Measurements from ENCODE around the gene FAM117B.
"Not testable (repeated sequence)": the region's sequence is repeated elsewhere in the genome, so short reads cannot be mapped to it uniquely, and the experiment has no call there.

Gene FAM117B

DNA sequence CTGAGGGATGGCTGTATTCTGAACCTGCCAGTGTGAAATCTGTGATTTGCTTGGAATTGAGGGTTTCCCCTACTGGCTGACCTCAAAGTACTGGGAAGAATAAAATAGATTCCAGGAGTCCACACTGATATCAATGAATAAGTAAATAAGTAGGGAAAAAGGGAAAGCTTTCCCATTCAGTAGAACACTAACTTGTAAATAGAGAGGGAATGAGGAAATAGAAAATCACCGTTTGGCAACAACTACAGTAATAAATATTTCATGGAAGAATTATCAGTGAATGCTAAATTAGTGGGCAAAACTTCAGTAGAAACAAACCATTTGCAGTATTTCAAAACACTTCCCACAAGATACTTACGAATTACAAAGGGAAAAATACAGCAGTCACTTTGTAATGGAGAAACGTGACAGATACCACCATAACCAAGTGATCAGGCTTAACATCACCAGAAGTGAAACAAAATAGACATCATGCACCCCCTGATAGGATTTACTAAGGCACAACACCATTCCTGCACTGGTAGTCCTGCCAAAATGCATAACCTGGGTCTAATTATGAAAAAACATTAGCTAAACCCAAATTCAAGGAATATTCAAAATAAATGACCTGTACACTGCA is 148.3 kb downstream of the FAM117B start:
- no peak for TF ChIP-seq ZFX (IDR thresholded peaks at IDR 0.05)
- TF ChIP-seq, protein P1, sequence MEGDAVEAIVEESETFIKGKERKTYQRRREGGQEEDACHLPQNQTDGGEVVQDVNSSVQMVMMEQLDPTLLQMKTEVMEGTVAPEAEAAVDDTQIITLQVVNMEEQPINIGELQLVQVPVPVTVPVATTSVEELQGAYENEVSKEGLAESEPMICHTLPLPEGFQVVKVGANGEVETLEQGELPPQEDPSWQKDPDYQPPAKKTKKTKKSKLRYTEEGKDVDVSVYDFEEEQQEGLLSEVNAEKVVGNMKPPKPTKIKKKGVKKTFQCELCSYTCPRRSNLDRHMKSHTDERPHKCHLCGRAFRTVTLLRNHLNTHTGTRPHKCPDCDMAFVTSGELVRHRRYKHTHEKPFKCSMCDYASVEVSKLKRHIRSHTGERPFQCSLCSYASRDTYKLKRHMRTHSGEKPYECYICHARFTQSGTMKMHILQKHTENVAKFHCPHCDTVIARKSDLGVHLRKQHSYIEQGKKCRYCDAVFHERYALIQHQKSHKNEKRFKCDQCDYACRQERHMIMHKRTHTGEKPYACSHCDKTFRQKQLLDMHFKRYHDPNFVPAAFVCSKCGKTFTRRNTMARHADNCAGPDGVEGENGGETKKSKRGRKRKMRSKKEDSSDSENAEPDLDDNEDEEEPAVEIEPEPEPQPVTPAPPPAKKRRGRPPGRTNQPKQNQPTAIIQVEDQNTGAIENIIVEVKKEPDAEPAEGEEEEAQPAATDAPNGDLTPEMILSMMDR (conservative IDR thresholded peaks at IDR 0.05): no peak
- no peak overlapping the region for H3K27ac ChIP-seq

DNA sequence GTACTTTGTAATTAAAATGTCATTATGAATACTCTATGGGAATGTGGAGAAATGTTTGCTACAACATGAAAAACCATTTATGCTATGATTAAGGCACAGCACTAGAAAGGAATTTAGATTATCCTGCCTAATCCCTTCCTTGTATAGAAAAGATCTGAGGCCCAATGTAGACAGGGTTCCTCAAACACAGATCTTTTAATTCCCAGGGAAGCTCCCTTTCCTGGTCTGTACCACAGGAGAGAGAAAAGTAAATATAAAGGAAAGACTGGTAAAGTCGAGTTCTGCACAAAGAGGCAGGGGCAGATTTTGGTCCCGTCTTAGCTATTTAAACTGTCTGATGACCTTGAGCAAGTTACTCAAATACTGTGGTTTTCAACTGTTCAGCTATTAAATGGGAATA is 152.1 kb downstream of the FAM117B start:
- no peak overlapping the region for H3K27ac ChIP-seq
- TF ChIP-seq ZFX (IDR thresholded peaks at IDR 0.05): no peak
- TF ChIP-seq, protein P1 (conservative IDR thresholded peaks at IDR 0.05): no peak

DNA sequence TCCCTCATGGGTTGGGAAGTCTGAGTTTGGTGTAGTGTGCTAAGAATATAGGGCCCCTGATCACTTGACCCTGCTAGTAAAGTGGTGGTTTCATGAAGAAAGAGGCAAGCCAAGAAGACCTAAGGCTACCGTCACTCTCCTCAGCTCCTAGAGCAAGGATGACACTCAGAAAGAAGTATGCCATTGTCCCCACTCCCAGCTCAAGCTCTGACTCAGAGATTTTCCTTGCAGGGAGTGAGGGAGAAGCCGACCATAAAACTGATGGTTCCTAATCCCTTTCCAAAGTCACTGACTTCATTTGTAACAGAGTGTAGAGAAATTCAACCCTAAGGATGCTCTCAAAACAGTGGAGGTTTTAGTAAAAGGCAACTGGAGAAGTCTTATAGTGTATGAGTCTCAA is 155.9 kb downstream of the FAM117B start:
- TF ChIP-seq, protein P1 (conservative IDR thresholded peaks at IDR 0.05): no peak
- H3K27ac ChIP-seq: no peak overlapping the region

GRCh38 chr2:202797944-202798343 is 163.2 kb downstream of the FAM117B start:
- TF ChIP-seq, protein P1 (conservative IDR thresholded peaks at IDR 0.05): no peak
- H3K27ac ChIP-seq: no peak overlapping the region

DNA sequence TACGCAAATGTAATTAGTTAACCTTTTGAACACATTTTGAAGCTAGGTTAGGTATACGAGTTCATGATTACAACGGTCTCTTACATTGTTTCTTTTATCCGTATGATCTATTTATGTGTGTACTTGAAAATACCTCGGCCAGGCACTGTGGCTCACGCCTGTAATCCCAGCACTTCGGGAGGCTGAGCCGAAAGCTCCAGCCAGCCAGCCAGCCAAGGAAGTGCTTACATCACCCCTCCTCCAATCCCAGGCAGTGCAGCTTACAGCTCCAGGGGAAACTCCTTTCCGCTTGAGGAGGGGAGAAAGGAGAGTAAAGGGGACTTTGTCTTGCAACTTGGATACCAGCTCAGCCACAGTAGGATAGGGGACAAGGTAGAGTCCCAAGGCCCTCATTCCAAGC is 171.1 kb downstream of the FAM117B start:
- H3K27ac ChIP-seq: not testable (repeated sequence)

DNA sequence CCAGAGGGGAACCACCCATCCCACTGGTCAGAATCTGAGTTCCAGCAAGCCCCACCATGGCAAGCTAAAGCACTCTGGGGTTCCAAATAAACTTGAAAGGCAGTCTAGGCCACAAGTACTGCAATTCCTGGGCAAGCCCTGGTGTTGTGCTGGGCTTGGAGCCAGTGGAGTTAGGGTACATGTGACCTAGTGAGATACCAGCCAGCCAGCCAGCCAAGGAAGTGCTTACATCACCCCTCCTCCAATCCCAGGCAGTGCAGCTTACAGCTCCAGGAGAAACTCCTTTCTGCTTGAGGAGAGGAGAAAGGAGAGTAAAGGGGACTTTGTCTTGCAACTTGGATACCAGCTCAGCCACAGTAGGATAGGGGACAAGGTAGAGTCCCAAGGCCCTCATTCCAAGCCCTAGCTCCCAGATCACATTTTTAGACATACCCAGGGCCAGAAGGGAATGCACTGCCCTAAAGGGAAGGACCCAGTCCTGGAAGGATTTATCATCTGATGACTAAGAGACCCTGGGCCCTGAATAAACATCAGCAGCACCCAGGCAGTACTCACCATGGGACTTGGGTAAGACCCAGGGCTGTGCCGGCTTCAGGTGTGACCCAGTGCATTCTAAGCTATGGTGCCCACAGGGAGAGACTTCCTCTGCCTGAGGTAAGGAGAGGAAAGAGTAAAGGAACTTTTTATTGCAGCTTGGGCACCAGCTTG is 172.8 kb downstream of the FAM117B start:
- H3K27ac ChIP-seq: peak overlapping the region; percentile 21; the same call in 1 of the 2 replicates

DNA sequence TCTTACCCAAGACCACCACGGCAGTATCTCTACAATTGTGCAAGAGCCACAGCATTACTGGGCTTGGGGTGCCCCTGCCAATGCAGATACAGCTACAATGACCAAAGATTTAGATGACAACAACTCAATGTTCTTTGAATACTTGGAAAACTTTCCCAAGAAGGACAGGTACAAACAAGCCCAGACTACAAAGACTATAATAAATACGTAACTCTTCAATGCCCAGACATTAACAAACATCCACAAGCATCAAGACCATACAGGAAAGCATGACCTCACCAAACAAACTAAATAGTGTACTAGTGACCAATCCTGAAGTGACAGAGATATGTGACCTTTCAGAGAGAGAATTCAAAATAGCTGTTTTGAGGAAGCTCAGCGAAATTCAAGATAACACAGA is 174.0 kb downstream of the FAM117B start:
- H3K27ac ChIP-seq: no peak overlapping the region
- TF ChIP-seq, protein P1 (conservative IDR thresholded peaks at IDR 0.05): no peak

GRCh38 chr2:202813387-202813786 is 178.6 kb downstream of the FAM117B start:
- no peak for TF ChIP-seq ZFX (IDR thresholded peaks at IDR 0.05)
- TF ChIP-seq, protein P1 (conservative IDR thresholded peaks at IDR 0.05): no peak
- no peak overlapping the region for H3K27ac ChIP-seq

Data from C4-2B (cell line).